Panc1 (cell line): Measurements from ENCODE around the gene MOV10L1.

Experiments
- POLR2AphosphoS5 ChIP-seq: IDR thresholded peaks from 2 replicates; pipeline ENCODE4 v1.6.1; 2012; ENCODE audit warnings: mild to moderate bottlenecking, low read depth, low read length, moderate library complexity
- SIN3A ChIP-seq: IDR thresholded peaks from 2 replicates; pipeline ENCODE4 v1.6.1; 2012; ENCODE audit warnings: low read depth, mild to moderate bottlenecking, low read length, moderate library complexity, borderline replicate concordance; ENCODE audit not compliant: insufficient read depth
- TF ChIP-seq, protein P1 (sequence below): fragments of 450-650 bp; IDR thresholded peaks from 2 replicates; pipeline ENCODE4 v1.5.1; 2017; ENCODE audit warnings: mild to moderate bottlenecking
- TF ChIP-seq, protein P2 (sequence below), 2 experiments: IDR thresholded peaks; 2 replicates each; pipeline ENCODE4 v1.6.1; 2011 to 2012; ENCODE audit warnings: low read depth in 2 of 2, control low read depth in 1 of 2, low read length in 1 of 2, mild to moderate bottlenecking in 1 of 2, moderate library complexity in 1 of 2; ENCODE audit not compliant: insufficient read depth in 1 of 2

DNA sequence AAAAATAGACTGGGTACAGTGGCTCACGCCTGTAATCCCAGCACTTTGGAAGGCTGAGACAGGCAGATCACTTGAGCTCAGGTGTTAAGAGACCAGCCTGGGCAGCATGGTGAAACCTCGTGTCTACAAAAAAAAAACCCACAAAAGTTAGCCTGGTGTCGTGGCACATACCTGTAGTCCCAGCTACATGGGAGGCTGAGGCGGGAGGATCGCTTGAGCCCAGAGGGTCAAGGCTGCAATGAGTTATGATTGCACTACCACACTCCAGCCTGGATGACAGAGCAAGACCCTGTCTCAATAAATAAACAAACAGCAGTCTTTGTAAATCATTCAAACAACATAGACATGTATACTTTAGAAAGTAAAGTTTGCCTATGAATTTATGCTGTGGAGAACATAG lies 2.5 kb downstream of the MOV10L1 start:
- TF ChIP-seq, protein P1, sequence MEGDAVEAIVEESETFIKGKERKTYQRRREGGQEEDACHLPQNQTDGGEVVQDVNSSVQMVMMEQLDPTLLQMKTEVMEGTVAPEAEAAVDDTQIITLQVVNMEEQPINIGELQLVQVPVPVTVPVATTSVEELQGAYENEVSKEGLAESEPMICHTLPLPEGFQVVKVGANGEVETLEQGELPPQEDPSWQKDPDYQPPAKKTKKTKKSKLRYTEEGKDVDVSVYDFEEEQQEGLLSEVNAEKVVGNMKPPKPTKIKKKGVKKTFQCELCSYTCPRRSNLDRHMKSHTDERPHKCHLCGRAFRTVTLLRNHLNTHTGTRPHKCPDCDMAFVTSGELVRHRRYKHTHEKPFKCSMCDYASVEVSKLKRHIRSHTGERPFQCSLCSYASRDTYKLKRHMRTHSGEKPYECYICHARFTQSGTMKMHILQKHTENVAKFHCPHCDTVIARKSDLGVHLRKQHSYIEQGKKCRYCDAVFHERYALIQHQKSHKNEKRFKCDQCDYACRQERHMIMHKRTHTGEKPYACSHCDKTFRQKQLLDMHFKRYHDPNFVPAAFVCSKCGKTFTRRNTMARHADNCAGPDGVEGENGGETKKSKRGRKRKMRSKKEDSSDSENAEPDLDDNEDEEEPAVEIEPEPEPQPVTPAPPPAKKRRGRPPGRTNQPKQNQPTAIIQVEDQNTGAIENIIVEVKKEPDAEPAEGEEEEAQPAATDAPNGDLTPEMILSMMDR = no peak
- TF ChIP-seq, protein P2, sequence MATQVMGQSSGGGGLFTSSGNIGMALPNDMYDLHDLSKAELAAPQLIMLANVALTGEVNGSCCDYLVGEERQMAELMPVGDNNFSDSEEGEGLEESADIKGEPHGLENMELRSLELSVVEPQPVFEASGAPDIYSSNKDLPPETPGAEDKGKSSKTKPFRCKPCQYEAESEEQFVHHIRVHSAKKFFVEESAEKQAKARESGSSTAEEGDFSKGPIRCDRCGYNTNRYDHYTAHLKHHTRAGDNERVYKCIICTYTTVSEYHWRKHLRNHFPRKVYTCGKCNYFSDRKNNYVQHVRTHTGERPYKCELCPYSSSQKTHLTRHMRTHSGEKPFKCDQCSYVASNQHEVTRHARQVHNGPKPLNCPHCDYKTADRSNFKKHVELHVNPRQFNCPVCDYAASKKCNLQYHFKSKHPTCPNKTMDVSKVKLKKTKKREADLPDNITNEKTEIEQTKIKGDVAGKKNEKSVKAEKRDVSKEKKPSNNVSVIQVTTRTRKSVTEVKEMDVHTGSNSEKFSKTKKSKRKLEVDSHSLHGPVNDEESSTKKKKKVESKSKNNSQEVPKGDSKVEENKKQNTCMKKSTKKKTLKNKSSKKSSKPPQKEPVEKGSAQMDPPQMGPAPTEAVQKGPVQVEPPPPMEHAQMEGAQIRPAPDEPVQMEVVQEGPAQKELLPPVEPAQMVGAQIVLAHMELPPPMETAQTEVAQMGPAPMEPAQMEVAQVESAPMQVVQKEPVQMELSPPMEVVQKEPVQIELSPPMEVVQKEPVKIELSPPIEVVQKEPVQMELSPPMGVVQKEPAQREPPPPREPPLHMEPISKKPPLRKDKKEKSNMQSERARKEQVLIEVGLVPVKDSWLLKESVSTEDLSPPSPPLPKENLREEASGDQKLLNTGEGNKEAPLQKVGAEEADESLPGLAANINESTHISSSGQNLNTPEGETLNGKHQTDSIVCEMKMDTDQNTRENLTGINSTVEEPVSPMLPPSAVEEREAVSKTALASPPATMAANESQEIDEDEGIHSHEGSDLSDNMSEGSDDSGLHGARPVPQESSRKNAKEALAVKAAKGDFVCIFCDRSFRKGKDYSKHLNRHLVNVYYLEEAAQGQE (IDR thresholded peaks at IDR 0.05; ENCODE audit: insufficient read depth in 1 of 2, low read depth in 2 of 2, low read length in 1 of 2) = no peak
- TF ChIP-seq SIN3A (no peak), POLR2AphosphoS5 (no peak)
